Endometrial microvascular endothelial cells (primary cell): ENCODE results near the gene ABCB6. TPM values are rescaled to one million over a fixed set of nuclear protein-coding genes. Genes with fewer than 3 reads are reported as not detected.

Experiments used
- in situ Hi-C: cut with HindIII; loops from 2 replicates; pipeline ENCODE4 v1.10.0; 2017; ENCODE audit warnings: low sequenced_read_pairs, low pct_unique_long_range_greater_than_20kb; ENCODE audit errors: inconsistent ontology term
- total RNA-seq: library from RNA; depleted of rRNA; stranded (reverse); fragments of >200 nt; gene quantifications from one replicate; pipeline ENCODE4 v1.2.3, GENCODE V29; 2015; ENCODE audit errors: inconsistent ontology term

Gene ABCB6
- total RNA-seq, 1 donor from 2014 or later: 24.8 TPM

GRCh38 chr2:219247678-219248642 lies 29.2 kb upstream of the ABCB6 start:
- in situ Hi-C loops: no loop called here

- in situ Hi-C loops: no loop called here
Measured at GRCh38 chr2:219246559-219246958, 27.8 kb upstream of the ABCB6 start.

- in situ Hi-C loops: no loop called here
Measured at GRCh38 chr2:219245899-219246230, 27.1 kb upstream of the ABCB6 start.

- in situ Hi-C loops: no loop called here
Measured at GRCh38 chr2:219245148-219245898, 26.6 kb upstream of the ABCB6 start, which contains the start of the genes GLB1L and STK16. Gene GLB1L (minus strand): TSS chr2:219245444. CDS start chr2:219243573, 1,871 bp downstream. Gene STK16 (plus strand): TSS chr2:219245479. CDS start chr2:219246000, 521 bp downstream.

GRCh38 chr2:219244789-219245147 lies 26.0 kb upstream of the ABCB6 start:
- in situ Hi-C loops: no loop called here

- in situ Hi-C loops: no loop called here
Measured at GRCh38 chr2:219243291-219243761, 24.6 kb upstream of the ABCB6 start.

GRCh38 chr2:219234331-219234730 lies 15.6 kb upstream of the ABCB6 start:
- in situ Hi-C loops: no loop called here

GRCh38 chr2:219230059-219230540 lies 11.3 kb upstream of the ABCB6 start:
- in situ Hi-C loops: no loop called here

GRCh38 chr2:219229305-219230058 lies 10.7 kb upstream of the ABCB6 start, which contains the start of the genes ANKZF1 and ATG9A:
Gene ANKZF1 (plus strand): TSS chr2:219229806. CDS start chr2:219230258, 452 bp downstream.
Gene ATG9A (minus strand): TSS chr2:219229636. CDS start chr2:219228024, 1,612 bp downstream.
- in situ Hi-C loops: no loop called here

- in situ Hi-C loops: no loop called here
Measured at GRCh38 chr2:219228911-219229304, 10.2 kb upstream of the ABCB6 start.

- in situ Hi-C loops: no loop called here
Measured at GRCh38 chr2:219228041-219228910, 9.5 kb upstream of the ABCB6 start.

- in situ Hi-C loops: no loop called here
Measured at GRCh38 chr2:219225350-219225749, 6.6 kb upstream of the ABCB6 start.

GRCh38 chr2:219223831-219224610 lies 5.3 kb upstream of the ABCB6 start:
- in situ Hi-C loops: no loop called here

GRCh38 chr2:219221957-219222518 lies 3.3 kb upstream of the ABCB6 start:
- in situ Hi-C loops: no loop called here

- in situ Hi-C loops: no loop called here
Measured at GRCh38 chr2:219220652-219221402, 2.1 kb upstream of the ABCB6 start.
